Posterior vena cava (tissue), 2 donors: ENCODE data around the gene EFNA5. TPM values are rescaled to one million over a fixed set of nuclear protein-coding genes. Genes with fewer than 3 reads are reported as not detected.

ENCODE experiments used
- DNase-seq: peaks from one replicate; pipeline ENCODE4 v3.0.0-alpha.2; 2020; ENCODE audit warnings: low spot score
- intact Hi-C, 2 donors: fragments of 100-400 bp; cut with DNase I; formaldehyde crosslinking; loops; one replicate each; pipeline versions ENCODE4 v1.14.1 to v1.14.2; 2022 to 2023
- total RNA-seq, 2 donors: library from RNA; stranded (reverse); fragmentation: NEBNext Ultra II Directional; extraction: Animal tissue kit (Norgen Biotek cat#: 25700); gene quantifications; one replicate each; pipeline ENCODE4 v1.2.1, GENCODE V29; 2021
- donor health status: DM: yes; HTN: yes; CAD: no.
- donor health status: DM: yes; HTN: yes; CAD: no.

EFNA5 gene
- total RNA-seq, 2 donors from 2014 or later: 4.2 to 10.2 TPM

- no peak for DNase-seq
- intact Hi-C loops: no loop called here
These were observed 59.9 kb downstream of the EFNA5 start for GRCh38 chr5:107610798-107611197.

- no peak for DNase-seq
- intact Hi-C loops: no loop called here
These were observed 62.9 kb downstream of the EFNA5 start for GRCh38 chr5:107607671-107608345.

DNA sequence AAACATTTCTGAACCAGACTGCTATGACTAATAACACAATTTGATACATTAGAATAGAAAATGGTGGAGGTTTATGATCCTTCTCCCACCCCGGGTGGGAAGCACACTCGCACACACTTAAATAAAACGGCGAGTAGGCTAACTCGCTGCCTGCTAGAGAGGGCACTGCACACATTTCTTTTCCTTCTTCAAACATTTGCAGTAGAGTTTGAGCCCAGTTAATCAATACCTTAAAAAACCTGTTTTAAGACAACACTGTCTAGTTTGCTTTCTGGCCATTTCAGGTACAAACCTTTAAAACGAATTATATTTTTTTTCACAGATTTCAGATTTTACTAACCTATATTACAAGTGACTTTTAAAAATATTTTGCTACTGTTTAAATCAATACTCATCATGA is 63.5 kb downstream of the EFNA5 start:
- intact Hi-C loops: no loop called here
- no peak for DNase-seq

- no peak for DNase-seq
- intact Hi-C loops: no loop called here
These were observed 65.1 kb downstream of the EFNA5 start for GRCh38 chr5:107605596-107606125.

DNA sequence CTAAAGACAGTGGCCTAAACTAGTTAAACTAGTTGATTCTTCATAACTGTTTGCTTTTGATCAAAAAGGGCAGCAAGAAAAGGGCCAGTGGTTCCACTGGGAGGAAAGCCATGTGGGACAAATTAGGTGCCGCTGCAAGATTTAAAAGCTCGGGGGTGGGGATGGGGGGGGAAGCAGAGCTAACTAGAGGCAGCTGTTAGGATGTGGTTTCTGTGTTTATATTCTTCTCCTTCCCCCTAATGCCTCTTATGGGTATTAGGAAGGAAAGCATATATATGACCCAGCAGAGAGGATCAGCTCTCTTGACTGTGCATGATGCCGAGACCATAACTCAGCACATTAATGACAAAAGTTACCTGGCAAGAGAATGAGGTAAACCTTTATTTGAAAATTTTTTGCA is 65.7 kb downstream of the EFNA5 start:
- intact Hi-C loops: no loop called here
- DNase-seq: no peak

- DNase-seq: no peak
- intact Hi-C loops: no loop called here
These were observed 66.4 kb downstream of the EFNA5 start for GRCh38 chr5:107604146-107604910.

- intact Hi-C loops: no loop called here
These were observed 67.4 kb downstream of the EFNA5 start for GRCh38 chr5:107603349-107603748.

GRCh38 chr5:107602896-107603295 is 67.8 kb downstream of the EFNA5 start:
- intact Hi-C loops: no loop called here
- DNase-seq: no peak

More at GRCh38 chr5:107603349-107603748, 67.4 kb downstream of the EFNA5 start:
- DNase-seq: no peak

- intact Hi-C loops: no loop called here
- DNase-seq: no peak
These were observed 69.7 kb downstream of the EFNA5 start for GRCh38 chr5:107601076-107601475.

GRCh38 chr5:107598958-107599357 is 71.8 kb downstream of the EFNA5 start:
- intact Hi-C loops: no loop called here
- DNase-seq: no peak

- no peak for DNase-seq
- intact Hi-C loops: no loop called here
These were observed 72.9 kb downstream of the EFNA5 start for GRCh38 chr5:107597803-107598202.

DNA sequence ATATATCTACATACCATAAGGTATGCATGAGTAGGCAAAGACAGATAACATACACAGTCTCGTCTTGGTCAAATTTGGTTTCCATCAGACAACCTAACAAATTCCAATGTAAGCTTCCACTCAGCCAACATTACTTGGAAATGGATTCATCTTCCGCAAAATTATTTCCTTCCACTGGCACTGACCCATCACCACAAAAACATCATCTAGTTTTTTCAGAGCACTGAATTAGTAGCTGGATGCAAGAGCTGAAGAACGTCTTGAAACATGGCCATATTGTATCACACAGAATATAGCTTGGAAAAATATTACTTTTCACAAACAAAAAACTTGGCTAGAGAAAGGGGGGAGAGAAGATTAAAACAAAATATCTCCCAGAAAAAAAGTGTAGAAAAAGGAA is 73.5 kb downstream of the EFNA5 start:
- DNase-seq: no peak
- intact Hi-C loops: no loop called here

- intact Hi-C loops: no loop called here
These were observed 76.3 kb downstream of the EFNA5 start for GRCh38 chr5:107594253-107595045.

GRCh38 chr5:107593009-107593408 is 77.7 kb downstream of the EFNA5 start:
- no peak for DNase-seq
- intact Hi-C loops: no loop called here

More at GRCh38 chr5:107594253-107595045, 76.3 kb downstream of the EFNA5 start:
- DNase-seq: no peak

DNA sequence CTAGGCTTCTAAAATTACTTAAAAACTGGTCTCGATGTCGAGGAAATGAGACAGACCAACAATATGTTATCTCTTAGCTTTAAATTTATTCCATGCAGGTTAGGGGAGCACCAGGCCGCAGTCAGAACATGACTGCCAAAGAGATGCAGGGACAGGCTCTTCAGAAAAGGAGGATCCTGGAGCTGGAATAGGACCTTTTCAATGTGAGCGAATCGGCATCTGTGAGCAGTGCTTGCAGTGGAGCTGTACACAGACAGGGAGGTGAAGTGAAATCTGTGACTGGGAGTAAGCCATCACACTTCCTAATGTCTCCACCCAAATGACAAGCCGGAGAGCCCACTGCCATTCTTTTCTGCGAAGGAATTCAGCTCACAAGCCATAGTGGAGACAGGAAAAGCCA is 78.2 kb downstream of the EFNA5 start:
- no peak for DNase-seq
- intact Hi-C loops: no loop called here

DNA sequence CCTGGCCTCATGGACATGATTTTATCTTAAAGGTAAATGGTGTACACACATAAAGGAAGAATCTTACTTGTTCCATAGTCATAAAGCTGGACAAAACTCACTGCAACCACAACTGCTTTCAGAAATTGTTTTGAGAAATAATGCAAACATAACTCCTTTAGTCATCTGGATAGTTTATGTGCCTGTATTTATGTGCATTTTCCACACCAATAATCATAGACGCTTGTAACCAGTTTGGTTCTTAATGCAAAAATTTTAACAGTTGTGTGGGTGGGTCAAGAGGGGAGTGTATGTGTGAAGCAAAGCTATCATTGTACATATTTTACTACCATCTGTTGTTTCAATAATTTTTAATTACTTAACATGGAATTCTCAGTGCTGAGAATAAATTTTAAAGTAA is 80.1 kb downstream of the EFNA5 start:
- no peak for DNase-seq
- intact Hi-C loops: no loop called here

DNA sequence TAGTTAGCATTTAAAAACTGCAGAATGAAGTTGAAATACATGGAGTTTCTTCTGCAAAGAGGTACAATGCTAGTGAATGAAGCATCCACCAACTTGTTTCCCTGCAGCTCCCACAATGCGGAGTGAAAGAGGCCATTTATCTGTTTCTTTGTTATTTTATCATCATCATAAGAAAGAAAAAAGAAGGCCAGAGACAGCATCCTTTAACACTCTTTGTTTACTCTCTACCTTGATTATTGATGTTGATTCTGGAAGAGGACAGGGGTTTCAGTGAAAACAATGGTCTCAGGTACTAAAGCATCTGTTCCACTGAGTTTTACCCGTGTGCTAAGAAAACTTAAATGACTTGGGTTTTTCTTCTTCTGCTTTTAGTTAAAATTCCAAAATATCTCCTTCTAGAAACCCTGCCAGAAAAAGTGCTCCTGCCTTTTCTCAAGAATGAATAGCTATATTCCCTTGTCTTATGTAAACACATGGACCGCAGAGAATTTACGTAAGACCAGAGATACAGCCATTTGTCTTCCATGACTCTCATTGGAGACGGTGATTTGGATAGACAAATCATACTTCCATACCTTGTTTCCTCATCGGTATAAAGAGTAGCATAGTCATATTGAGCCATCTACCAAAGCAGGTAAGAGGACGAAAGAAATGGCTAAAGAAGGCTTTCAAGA is 81.1 kb downstream of the EFNA5 start:
- intact Hi-C loops: no loop called here
- DNase-seq: no peak

- DNase-seq: no peak
- intact Hi-C loops: no loop called here
These were observed 88.1 kb downstream of the EFNA5 start for GRCh38 chr5:107582625-107583024.
